Stimulated activated CD4-positive, alpha-beta T cell treated with anti-CD3 and anti-CD28 coated beads, Interleukin-1b, Interleukin-23, amount 100 ng/mL, for 1 hour (primary cell): Measurements from ENCODE around the gene RNASE3.
"Not testable (repeated sequence)": the region's sequence is repeated elsewhere in the genome, so short reads cannot be mapped to it uniquely, and the experiment has no call there.

Experiments
- DNase-seq, 2 donors: peaks; one replicate each; pipeline ENCODE4 v3.0.0-alpha.2; 2020; ENCODE audit warnings: low read depth in 2 of 2

The RNASE3 gene

GRCh38 chr14:20891126-20891825 lies at the start of gene RNASE3:
TSS of gene RNASE3 (plus strand) at chr14:20891385. CDS start at chr14:20891687, 302 bp downstream.
- not testable (repeated sequence) for DNase-seq

DNA sequence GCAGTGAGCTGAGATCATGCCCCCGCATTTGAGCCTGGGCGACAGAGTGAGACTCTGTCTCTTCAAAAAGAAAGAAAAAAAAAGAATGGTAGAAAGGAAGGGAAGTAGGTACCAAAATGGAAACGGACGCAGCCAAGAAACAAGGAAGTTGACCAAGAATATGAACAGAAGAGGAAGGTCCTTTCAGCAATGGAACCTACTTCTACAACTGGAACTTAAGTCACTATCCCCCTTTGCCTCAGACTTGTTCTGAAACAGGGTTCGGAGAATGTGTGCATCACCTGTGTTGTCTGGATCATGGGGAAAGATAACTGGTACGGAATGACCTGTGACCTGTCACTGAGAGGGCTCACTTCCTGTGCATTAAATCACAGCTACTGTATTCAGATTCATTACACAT lies 44.6 kb upstream of the RNASE3 start:
- DNase-seq, result no peak

DNA sequence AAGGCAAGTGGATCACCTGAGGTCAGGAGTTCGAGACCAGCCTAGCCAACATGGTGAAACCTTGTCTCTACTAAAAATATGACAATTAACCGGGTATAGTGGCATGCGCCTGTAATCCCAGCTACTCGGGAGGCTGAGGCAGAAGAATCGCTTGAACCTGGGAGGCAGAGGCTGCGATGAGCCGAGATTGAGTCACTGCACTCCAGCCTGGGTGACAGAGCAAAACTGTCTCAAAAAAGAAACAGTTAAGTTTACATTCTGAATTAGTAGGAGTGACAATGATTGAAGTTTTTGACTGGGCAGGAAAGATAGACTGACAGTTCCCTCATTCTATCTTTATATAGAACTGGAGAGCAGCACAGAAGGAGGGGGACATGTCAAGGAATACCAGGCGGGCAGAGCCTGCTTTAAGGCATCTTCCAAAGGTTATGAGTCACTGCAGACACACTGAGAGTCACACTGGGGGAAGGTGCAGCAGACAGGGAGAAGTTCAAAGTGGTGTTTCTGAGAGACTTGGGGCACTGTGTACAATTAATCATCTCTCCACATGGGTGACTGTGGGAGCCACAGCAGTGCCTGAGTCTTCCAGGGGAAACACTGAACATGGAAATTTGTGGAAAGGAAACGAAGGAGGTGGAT lies 42.8 kb upstream of the RNASE3 start:
- no peak for DNase-seq

GRCh38 chr14:20848955-20849570 lies 42.1 kb upstream of the RNASE3 start:
- no peak for DNase-seq

DNA sequence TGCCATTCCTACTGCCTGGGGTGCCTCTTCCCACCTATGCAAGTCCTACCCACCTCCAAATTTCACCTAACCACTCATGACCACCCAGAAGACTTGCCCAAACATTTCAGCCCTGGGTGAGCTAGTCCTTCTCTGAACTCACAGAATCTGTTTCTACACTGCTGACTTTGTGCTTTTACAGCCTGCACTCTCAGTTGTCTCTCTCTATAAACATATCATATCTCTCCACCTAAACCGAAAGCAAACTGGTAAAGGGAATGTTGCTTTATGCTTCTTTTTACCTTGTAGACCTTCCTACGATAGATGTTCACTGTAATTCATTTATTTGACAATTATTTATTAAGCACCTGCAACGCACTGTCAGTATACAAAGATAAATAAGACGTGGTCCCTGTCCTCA lies 38.1 kb upstream of the RNASE3 start:
- no peak for DNase-seq

DNA sequence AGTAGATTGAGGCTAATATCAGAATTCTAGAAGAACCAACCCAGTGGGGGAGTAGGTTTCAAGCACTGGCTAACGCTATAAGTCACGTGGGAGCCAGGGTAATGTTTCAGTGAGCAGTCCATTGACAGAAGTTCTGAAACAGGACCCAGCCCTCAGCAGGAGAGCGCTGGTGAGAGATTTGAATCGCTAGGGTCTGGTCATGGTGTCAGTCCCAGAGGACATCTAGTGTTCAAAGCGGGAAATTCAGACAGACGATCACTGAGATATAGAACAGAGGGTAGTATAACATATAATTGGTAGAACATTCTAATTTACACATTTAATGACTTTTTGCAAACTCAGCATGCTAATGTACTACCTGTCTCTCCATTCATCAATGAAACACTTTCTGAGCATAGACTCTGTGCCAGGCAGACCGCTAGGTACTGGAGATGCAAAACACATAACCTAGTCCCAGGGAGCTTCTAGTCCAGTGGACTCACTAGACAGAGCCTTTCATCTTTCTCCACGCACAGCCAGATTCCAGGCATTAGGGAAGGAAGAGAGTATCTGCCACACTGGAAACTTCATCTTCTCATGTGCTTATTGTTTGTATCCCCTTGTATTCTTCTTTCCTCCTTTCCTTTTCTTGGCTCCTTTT lies 35.4 kb upstream of the RNASE3 start:
- DNase-seq, result no peak

DNA sequence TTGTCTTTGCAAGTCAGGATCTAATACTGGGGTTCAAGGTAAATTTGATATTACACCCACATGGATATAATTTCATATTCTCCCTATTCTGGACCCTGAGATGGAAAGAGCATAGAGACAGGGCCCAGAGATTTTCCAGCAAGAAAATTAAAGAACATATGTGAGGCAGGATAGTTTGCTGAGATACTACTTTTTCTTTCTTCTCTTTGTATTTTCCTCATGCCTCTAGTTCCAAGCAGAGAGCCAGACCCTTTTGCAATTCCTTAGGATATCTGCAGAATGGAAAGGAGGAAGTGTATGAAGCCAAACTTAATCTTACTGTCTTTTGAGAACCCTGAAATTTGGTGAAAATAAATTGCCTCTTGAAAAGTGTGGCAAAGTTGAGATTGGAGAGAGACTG lies 34.0 kb upstream of the RNASE3 start:
- no peak for DNase-seq

DNA sequence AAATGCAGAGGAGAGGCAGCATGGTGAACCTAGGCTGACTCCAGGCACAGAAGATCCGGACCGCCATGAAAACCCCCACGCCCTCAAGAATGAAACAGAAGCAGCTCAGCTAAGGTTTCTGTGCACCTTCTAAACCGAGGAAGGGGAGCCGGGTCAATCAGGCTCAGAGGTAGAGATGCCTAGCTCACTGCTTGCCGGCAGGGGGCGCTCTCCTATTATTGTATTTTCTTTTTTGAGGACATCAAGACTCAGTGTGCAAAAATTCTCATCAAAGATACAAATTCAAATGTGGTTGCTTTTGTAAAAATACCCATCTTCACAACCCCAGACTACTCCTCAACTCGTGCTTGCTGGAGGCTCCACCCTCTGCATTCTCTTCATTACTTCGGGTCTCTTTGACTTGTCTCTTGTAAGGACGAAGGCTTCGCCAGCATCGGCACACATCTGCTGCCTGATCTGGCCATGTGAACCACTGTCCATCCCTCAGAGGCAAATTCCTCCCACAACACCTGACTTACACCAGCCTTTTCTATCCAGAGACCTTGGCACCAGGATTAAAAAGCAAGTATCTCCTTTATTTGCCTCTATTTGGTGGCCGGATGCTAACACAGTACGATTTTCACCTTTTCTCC lies 33.4 kb upstream of the RNASE3 start:
- DNase-seq, result peak; percentile 13 to 62

- no peak for DNase-seq
Observed at GRCh38 chr14:20866194-20866593, 25.0 kb upstream of the RNASE3 start.

GRCh38 chr14:20866963-20867362 lies 24.2 kb upstream of the RNASE3 start:
- no peak for DNase-seq

DNA sequence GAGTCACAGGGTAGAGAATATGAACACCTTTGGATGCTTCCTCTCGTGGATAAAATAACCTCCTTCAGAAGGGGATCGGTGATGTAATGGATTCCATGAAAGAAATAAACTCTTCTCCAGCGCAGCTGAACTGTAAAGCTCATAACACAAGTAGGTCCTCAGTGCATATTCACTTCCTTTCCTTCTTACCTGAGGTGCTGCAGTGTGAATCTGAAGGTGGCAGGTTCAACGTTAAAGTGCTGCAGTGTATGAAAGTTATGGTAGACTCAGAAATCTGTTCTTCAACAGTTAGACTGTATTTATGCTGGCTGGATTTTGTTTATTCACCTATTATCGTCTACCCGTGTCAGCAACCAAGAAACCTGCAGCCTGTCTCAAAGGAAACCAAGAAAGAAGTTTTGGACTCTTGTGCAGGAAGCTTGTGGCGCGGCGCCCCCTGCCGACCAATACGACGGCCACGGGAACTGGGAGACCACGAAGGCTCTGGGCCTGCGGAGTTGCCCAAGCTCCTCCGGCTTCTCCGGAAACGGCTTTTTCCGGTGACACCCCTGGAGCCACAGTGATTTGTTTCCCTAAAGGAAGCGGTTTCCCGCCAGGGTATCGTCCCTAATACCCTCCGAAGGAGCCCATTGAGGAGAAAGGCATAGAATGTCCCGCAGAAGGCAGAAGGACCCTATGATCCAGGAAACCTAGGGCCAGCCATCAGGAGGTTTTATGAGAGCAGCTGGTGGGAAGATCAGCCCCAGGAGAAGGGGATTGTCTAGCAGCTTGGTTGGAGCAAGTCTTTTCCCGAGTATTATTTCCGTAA lies 17.6 kb upstream of the RNASE3 start:
- DNase-seq, result peak; percentile 45 to 60

DNA sequence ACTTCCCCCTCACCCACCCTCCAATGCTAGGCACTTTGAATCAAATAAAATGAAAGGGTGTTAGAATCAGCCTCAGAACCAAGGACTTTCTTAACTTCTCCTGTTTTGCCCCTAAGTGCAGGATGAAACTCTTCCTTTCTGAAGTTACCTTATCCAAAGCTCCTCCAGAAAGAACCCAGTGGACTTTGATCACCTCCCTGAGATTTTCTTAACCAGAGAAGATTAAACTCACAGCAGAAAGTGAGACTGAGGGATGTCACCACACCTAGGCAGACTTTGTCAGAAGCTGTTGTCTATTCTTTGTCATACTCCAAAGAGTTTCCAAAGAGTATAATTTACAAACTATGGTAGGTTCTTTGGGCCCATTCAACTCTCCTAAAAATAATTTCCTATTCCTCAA lies 14.2 kb upstream of the RNASE3 start:
- DNase-seq, result no peak

- no peak for DNase-seq
Observed at GRCh38 chr14:20878695-20879094, 12.5 kb upstream of the RNASE3 start.

GRCh38 chr14:20881229-20881628 lies 10.0 kb upstream of the RNASE3 start:
- not testable (repeated sequence) for DNase-seq

DNA sequence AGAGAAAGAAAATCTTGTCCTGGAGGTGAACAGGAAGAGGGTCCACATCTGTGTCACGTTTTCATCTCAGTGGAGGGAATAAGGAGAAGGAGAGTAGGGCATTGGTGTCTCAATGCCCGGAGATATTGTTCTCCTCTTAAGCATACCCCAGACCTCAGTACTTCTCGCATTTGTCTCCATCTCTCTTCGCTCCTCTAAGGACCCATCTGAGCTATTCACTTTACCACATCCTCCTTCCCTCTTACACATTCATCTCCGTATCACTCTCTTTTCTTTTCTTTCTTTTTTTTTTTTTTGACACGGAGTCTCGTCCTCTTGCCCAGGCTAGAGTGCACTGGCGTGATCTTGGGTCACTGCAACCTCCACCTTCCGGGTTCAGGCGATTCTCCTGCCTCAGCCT lies 8.4 kb upstream of the RNASE3 start:
- not testable (repeated sequence) for DNase-seq

DNA sequence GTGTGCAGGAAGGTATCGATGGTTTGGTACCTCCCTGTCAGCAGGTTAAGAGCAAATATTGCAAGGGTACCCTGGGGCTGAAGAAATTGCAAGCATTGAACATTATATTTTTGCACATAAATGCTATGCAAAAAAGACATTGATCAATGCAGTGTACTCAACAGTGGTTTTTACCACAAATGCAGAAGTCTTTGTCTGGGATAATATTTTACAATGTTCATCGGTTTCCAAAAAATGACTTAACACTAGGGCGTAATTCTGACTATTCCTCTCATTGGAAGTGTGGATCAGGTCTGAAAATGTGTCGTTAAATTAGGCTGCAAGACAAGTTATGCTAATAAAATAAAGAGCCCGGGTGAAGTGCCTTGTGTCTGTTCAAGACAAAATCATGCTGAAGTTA lies 2.8 kb upstream of the RNASE3 start:
- not testable (repeated sequence) for DNase-seq

DNA sequence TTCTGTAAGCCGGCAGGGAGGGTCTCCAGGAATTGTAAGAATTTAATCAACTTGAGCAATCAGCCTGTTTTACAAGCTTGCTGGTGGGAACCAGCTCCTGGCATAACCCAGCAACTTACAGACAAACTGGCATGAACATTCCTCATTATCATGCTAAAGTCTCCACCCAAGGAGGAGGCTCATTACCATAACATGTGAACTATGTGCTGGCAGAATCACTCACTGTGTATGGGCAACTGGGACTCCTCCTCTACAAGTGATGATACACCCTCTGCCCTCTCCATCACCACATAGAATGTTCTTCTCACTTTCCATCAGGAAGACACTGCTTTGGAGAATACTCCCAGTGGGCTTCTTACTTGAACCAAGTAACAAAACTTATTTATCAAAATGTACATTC lies 4.1 kb downstream of the RNASE3 start:
- DNase-seq, result not testable (repeated sequence)

DNA sequence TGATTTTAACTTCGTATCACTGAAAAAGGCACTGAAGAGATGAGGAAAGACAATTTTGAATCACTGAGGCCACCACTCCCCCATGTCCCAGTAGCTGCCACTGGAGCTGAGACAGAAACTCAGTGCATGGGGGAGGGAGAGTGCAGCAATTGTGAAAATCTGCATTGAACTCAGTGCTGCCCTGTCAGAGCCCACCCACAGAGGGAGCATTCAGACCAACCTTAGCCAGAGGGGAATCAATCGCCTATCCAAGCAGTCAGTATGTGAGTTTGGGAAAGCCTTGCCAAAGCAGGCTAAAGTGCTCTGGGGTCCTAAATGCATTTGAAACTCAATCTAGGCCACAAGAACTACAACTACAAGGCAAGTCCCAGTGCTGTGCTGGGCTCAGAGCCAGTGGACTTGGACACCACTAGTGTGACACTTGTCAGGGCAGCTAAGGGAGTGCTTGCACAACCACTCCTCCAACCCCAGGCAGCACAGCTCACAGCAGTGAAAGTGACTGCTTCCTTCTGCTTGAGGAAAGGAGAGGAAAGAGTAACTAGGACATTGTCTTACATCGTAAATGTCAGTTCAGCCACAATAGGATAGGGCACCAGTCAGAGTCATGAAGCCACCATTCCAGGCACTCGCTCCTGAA lies 13.3 kb downstream of the RNASE3 start:
- DNase-seq, result no peak

DNA sequence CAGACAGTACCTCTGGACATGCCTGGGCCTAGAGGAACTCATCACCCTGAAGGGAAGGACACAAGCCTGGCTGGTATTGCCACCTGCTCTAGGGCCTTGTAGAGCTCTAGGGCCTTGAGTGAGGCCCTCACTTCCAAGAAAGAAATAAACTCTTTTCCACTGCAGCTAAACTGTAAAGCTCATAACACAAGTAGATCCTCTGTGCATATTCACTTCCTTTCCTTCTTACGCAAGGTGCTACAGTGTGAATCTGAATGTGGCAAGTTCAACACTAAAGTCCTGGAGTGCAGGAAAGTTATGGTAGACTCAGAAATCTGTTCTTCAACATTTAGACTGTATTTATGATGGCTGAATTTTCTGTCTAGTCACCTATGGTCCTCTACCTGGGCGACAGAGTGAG lies 14.5 kb downstream of the RNASE3 start:
- DNase-seq, result no peak

- no peak for DNase-seq
Observed at GRCh38 chr14:20907214-20907613, 16.0 kb downstream of the RNASE3 start.

DNA sequence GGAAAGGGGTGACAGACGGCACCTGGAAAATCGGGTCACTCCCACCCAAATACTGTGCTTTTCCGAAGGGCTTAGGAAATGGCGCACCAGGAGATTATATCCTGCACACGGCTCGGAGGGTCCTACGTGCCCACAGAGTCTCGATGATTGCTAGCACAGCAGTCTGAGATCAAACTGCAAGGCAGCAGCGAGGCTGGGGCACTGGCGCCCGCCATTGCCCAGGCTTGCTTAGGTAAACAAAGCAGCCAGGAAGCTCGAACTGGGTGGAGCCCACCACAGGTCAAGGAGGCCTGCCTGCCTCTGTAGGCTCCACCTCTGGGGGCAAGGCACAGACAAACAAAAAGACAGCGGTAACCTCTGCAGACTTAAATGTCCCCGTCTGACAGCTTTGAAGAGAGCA lies 19.6 kb downstream of the RNASE3 start:
- DNase-seq, result not testable (repeated sequence)
